Measurements from ENCODE around the gene SLC25A53.

GRCh38 chrX:104126856-104127255 lies 30.0 kb downstream of the SLC25A53 start:
- TF ChIP-seq CTCF (IDR thresholded peaks at IDR 0.05) (no peak), EZH2 (IDR thresholded peaks at IDR 0.05; ENCODE audit: borderline replicate concordance, insufficient read depth, low read depth, low read length, poor library complexity, severe bottlenecking) (no peak)
